Measurements from ENCODE around the gene TAF4B. TPM values are rescaled to one million over a fixed set of nuclear protein-coding genes. Genes with fewer than 3 reads are reported as not detected.
"Not testable (repeated sequence)": the region's sequence is repeated elsewhere in the genome, so short reads cannot be mapped to it uniquely, and the experiment has no call there.

Gene TAF4B
- polyA plus RNA-seq, 1 of the 3 experiments (the other 2 are of a cell fraction), result 1.3 TPM

DNA sequence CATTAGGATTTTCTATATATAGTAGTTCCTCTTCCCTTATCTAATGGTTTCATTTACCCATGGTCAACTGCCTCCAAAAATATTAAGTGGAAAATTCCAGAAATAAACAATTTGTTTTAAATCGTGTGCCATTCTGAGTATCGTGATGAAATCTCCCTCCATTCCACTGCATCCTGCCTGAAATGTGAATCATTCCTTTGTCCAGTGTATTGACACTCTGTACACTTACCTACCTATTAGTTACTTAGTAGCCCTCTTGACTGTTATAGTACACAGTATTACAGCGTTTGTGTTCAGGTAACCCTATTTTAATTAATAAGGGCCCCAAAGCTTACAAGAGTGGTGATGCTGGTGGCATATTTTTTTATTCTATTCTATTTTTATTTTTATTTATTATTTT, 26.2 kb downstream of the TAF4B start:
- Histone ChIP-seq H3K27ac (ENCODE audit: low read depth in 2 of 2, low read length in 1 of 2) (no peak overlapping the region), H3K9me2 (no peaks in the 10 kb centered on the region), H3K36me3 (replicated peaks in 1 of 2; ENCODE audit: control insufficient read depth in 1 of 2, insufficient read depth in 2 of 2, low read length in 1 of 2) (no peaks in the 10 kb centered on the region), H3K4me2 (no peak overlapping the region), H2AFZ (ENCODE audit: low read depth) (no peak overlapping the region), H3K9me3 (no peaks in the 10 kb centered on the region; the same call in 1 of the 2 replicates), H3K4me1 (ENCODE audit: control insufficient read depth in 1 of 2, insufficient read depth in 2 of 2, low read depth in 1 of 2, low read length in 1 of 2) (no peaks in the 10 kb centered on the region; a peak in 1 of 4 replicates), H4K20me1 (ENCODE audit: insufficient read depth) (no peaks in the 10 kb centered on the region), H3K4me3 (ENCODE audit: low read depth in 2 of 2, low read length in 1 of 2) (no peak overlapping the region), H3K79me2 (ENCODE audit: insufficient read depth) (no peaks in the 10 kb centered on the region), H3K27me3 (ENCODE audit: insufficient read depth) (no peaks in the 10 kb centered on the region), H3K9ac (no peak overlapping the region), H3F3A (replicated peaks; ENCODE audit: insufficient read depth) (no peaks in the 10 kb centered on the region)
- WGBS (ENCODE audit: low lambda C conversion rate), result 90% methylated on average over 3 of the region's 3 CpGs
- ChIA-PET CTCF (no interaction called here), POLR2A (no interaction called here)
- TF ChIP-seq GABPA (IDR thresholded peaks at IDR 0.05; ENCODE audit: low read depth), result no peak
- no peak for TF ChIP-seq TEAD4 (IDR thresholded peaks at IDR 0.05; ENCODE audit: borderline replicate concordance, insufficient read depth)
- no peak for TF ChIP-seq MEF2A (IDR thresholded peaks at IDR 0.05; ENCODE audit: borderline replicate concordance, low read depth)
- TF ChIP-seq PBX3 (IDR thresholded peaks at IDR 0.05), result no peak
- TF ChIP-seq TCF12 (IDR thresholded peaks at IDR 0.05), result no peak
- no peak for TF ChIP-seq FOSL2 (IDR thresholded peaks at IDR 0.05; ENCODE audit: borderline replicate concordance, low read depth)
- no peak for TF ChIP-seq MXI1 (IDR thresholded peaks at IDR 0.05; ENCODE audit: low read depth, low read length)
- no peak for TF ChIP-seq RFX5 (IDR thresholded peaks at IDR 0.05; ENCODE audit: low read length)
- TF ChIP-seq RXRA (IDR thresholded peaks at IDR 0.05; ENCODE audit: borderline replicate concordance, low read depth), result no peak
- TF ChIP-seq POLR2AphosphoS5 (IDR thresholded peaks at IDR 0.05; ENCODE audit: low read depth, low read length), result no peak
- DNase-seq, result no peak

GRCh38 chr18:26254808-26255207, 28.6 kb downstream of the TAF4B start:
- DNase-seq; H3K79me2 ChIP-seq (ENCODE audit: insufficient read depth); H3K27ac ChIP-seq (ENCODE audit: low read depth in 2 of 2, low read length in 1 of 2); H3K27me3 ChIP-seq (ENCODE audit: insufficient read depth); H2AFZ ChIP-seq (ENCODE audit: low read depth); H3K36me3 ChIP-seq (replicated peaks in 1 of 2; ENCODE audit: control insufficient read depth in 1 of 2, insufficient read depth in 2 of 2, low read length in 1 of 2); POLR2A ChIA-PET; H3K9me3 ChIP-seq; H3K9ac ChIP-seq; H3F3A ChIP-seq (replicated peaks; ENCODE audit: insufficient read depth); H3K4me3 ChIP-seq (ENCODE audit: low read depth in 2 of 2, low read length in 1 of 2); H3K9me2 ChIP-seq; H3K4me1 ChIP-seq (ENCODE audit: control insufficient read depth in 1 of 2, insufficient read depth in 2 of 2, low read depth in 1 of 2, low read length in 1 of 2); H4K20me1 ChIP-seq (ENCODE audit: insufficient read depth); H3K4me2 ChIP-seq: not testable (repeated sequence)
- CTCF ChIA-PET, result interaction anchor here (0.9 kb wide), 1 partner anchor 16 kb away, joined by 4 read pairs; no protein-coding TSS in a partner anchor
- TF ChIP-seq CTCF (IDR thresholded peaks at IDR 0.05), result peak; percentile 19; the same call in 1 of the 2 replicates

Data from SK-N-SH (cell line).